ENCODE measurements around the gene NSD2. TPM values are rescaled to one million over a fixed set of nuclear protein-coding genes. Genes with fewer than 3 reads are reported as not detected.

Gene NSD2
- total RNA-seq, 1 donor from 2014 or later: 212 TPM

GRCh38 chr4:1836650-1837049 is 34.5 kb upstream of the NSD2 start:
- no peaks in the 10 kb centered on the region for H3K4me1 Mint-ChIP-seq (ENCODE audit: low read depth)
- no peak overlapping the region for H3K4me3 Mint-ChIP-seq (ENCODE audit: low read depth)
- DNase-seq (ENCODE audit: low spot score, unreplicated experiment): no peak
- no peaks in the 10 kb centered on the region for H3K27me3 Mint-ChIP-seq
- peaks cover 22% of the 10 kb centered on the region for H3K36me3 Mint-ChIP-seq (ENCODE audit: insufficient read depth)
- no peak overlapping the region for H3K27ac Mint-ChIP-seq
- no peaks in the 10 kb centered on the region for H3K9me3 Mint-ChIP-seq (ENCODE audit: low read depth)
- no peak for TF ChIP-seq CTCF (IDR thresholded peaks at IDR 0.05; ENCODE audit: unreplicated experiment)

GRCh38 chr4:1837069-1837468 is 34.1 kb upstream of the NSD2 start:
- Mint-ChIP-seq H3K4me3 (ENCODE audit: low read depth) (no peak overlapping the region), H3K27ac (no peak overlapping the region), H3K9me3 (ENCODE audit: low read depth) (no peaks in the 10 kb centered on the region), H3K27me3 (no peaks in the 10 kb centered on the region), H3K36me3 (ENCODE audit: insufficient read depth) (peaks cover 20% of the 10 kb centered on the region), H3K4me1 (ENCODE audit: low read depth) (no peaks in the 10 kb centered on the region)
- DNase-seq (ENCODE audit: low spot score, unreplicated experiment): no peak
- TF ChIP-seq CTCF (IDR thresholded peaks at IDR 0.05; ENCODE audit: unreplicated experiment): no peak

GRCh38 chr4:1839282-1839681 is 31.9 kb upstream of the NSD2 start:
- Mint-ChIP-seq H3K4me3 (ENCODE audit: low read depth) (no peak overlapping the region), H3K4me1 (ENCODE audit: low read depth) (no peaks in the 10 kb centered on the region), H3K27ac (no peak overlapping the region), H3K27me3 (no peaks in the 10 kb centered on the region), H3K9me3 (ENCODE audit: low read depth) (no peaks in the 10 kb centered on the region), H3K36me3 (ENCODE audit: insufficient read depth) (peaks cover 13% of the 10 kb centered on the region)
- DNase-seq (ENCODE audit: low spot score, unreplicated experiment): no peak
- TF ChIP-seq CTCF (IDR thresholded peaks at IDR 0.05; ENCODE audit: unreplicated experiment): no peak

GRCh38 chr4:1841201-1841886 is 29.8 kb upstream of the NSD2 start:
- Mint-ChIP-seq H3K4me1 (ENCODE audit: low read depth) (no peaks in the 10 kb centered on the region), H3K9me3 (ENCODE audit: low read depth) (no peaks in the 10 kb centered on the region), H3K27me3 (no peaks in the 10 kb centered on the region), H3K4me3 (ENCODE audit: low read depth) (no peak overlapping the region), H3K27ac (no peak overlapping the region), H3K36me3 (ENCODE audit: insufficient read depth) (peaks cover 8% of the 10 kb centered on the region)
- no peak for DNase-seq (ENCODE audit: low spot score, unreplicated experiment)
- no peak for TF ChIP-seq CTCF (IDR thresholded peaks at IDR 0.05; ENCODE audit: unreplicated experiment)

- TF ChIP-seq CTCF (IDR thresholded peaks at IDR 0.05; ENCODE audit: unreplicated experiment): no peak
- Mint-ChIP-seq H3K4me1 (ENCODE audit: low read depth) (no peaks in the 10 kb centered on the region), H3K27ac (no peak overlapping the region), H3K4me3 (ENCODE audit: low read depth) (no peak overlapping the region), H3K9me3 (ENCODE audit: low read depth) (no peaks in the 10 kb centered on the region), H3K27me3 (no peaks in the 10 kb centered on the region), H3K36me3 (ENCODE audit: insufficient read depth) (peaks cover 7% of the 10 kb centered on the region)
- no peak for DNase-seq (ENCODE audit: low spot score, unreplicated experiment)
Measured at GRCh38 chr4:1841887-1842210, 29.3 kb upstream of the NSD2 start.

Measured in progenitor cell of endocrine pancreas (in vitro differentiated cells).